Vagina (tissue), 2 donors: ENCODE results near the gene VPS41. TPM values are rescaled to one million over a fixed set of nuclear protein-coding genes. Genes with fewer than 3 reads are reported as not detected.

ENCODE experiments used
- DNase-seq, 2 donors: peaks; one replicate each; pipeline ENCODE4 v3.0.0-alpha.2; 2017; ENCODE audit errors: extremely low spot score in 2 of 2
- H3K27ac ChIP-seq: fragments of 200-600 bp; sonication (generic); one replicate; pipeline ENCODE4 v1.5.1; 2019
- H3K27me3 ChIP-seq: fragments of 200-600 bp; sonication (generic); one replicate; pipeline ENCODE4 v1.5.1; 2019
- H3K36me3 ChIP-seq, 2 donors: fragments of 200-600 bp; sonication (generic); one replicate each; pipeline ENCODE4 v1.5.1; 2017 to 2019
- H3K4me1 ChIP-seq: fragments of 200-600 bp; sonication (generic); one replicate; pipeline ENCODE4 v1.5.1; 2019
- H3K4me3 ChIP-seq, 2 donors: fragments of 200-600 bp; sonication (generic); 1 replicate in 1 of 2; 2 replicates in 1 of 2; pipeline ENCODE4 v1.5.1; 2016 to 2019
- H3K9me3 ChIP-seq: fragments of 200-600 bp; sonication (generic); one replicate; pipeline ENCODE4 v1.5.1; 2019
- CTCF ChIP-seq, 3 experiments: fragments of 450-650 bp in 2 of 3; fragments of 200-600 bp in 1 of 3; sonication (generic) in 1 of 3; IDR thresholded peaks; one replicate each; pipeline ENCODE4 v1.5.1; 2017 to 2019; ENCODE audit warnings: antibody characterized with exemption in 3 of 3, mild to moderate bottlenecking in 2 of 3, moderate library complexity in 2 of 3
- POLR2A ChIP-seq, 2 donors: fragments of 450-650 bp; IDR thresholded peaks; one replicate each; pipeline ENCODE4 v1.6.1; 2017; ENCODE audit warnings: antibody characterized with exemption in 2 of 2, mild to moderate bottlenecking in 2 of 2, moderate library complexity in 2 of 2
- POLR2AphosphoS5 ChIP-seq, 2 donors: sonication (generic); formaldehyde crosslinking; IDR thresholded peaks; one replicate each; pipeline ENCODE4 v1.9.0; 2017; ENCODE audit warnings: antibody characterized with exemption in 2 of 2, mild to moderate bottlenecking in 2 of 2, low read depth in 1 of 2; ENCODE audit not compliant: insufficient read depth in 1 of 2
- intact Hi-C: fragments of 100-400 bp; cut with DNase I; formaldehyde crosslinking; loops from one replicate; pipeline ENCODE4 v1.15.1; 2023
- total RNA-seq: library from RNA; depleted of rRNA; stranded (reverse); fragments of >200 nt; gene quantifications from one replicate; pipeline ENCODE4 v1.2.3, GENCODE V29; 2016

Gene VPS41
- total RNA-seq, 1 donor from 2014 or later: 46.7 TPM

GRCh38 chr7:38886265-38886664, 22.7 kb downstream of the VPS41 start:
- no peaks in the 10 kb centered on the region for H3K36me3 ChIP-seq
- H3K4me3 ChIP-seq: no peak overlapping the region
- intact Hi-C loops: no loop called here
- no peaks in the 10 kb centered on the region for H3K27me3 ChIP-seq
- DNase-seq: no peak
- H3K27ac ChIP-seq: no peak overlapping the region
- TF ChIP-seq CTCF (IDR thresholded peaks at IDR 0.05) (no peak), POLR2A (IDR thresholded peaks at IDR 0.05) (no peak), POLR2AphosphoS5 (IDR thresholded peaks at IDR 0.05; ENCODE audit: insufficient read depth in 1 of 2, low read depth in 1 of 2) (no peak)
- no peaks in the 10 kb centered on the region for H3K4me1 ChIP-seq
- no peaks in the 10 kb centered on the region for H3K9me3 ChIP-seq

DNA sequence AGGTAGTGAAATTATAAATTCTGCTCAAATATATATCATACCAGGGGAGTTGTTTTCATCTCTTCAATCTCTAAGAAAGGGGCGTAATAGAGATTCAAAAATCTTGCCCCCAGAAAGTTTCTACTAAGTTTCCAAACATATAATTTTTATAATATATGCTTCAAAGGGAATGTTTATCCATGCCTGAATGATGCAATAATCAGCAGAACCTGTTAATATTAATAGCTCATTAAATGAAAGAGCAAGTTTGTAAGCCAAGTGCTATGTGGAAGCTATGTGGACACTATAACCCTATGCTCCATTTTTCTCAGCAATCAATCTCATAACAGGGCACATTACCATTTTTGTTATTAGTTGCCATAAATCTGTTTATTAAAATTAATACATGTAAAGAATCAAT, 25.3 kb downstream of the VPS41 start:
- Histone ChIP-seq H3K4me1 (no peaks in the 10 kb centered on the region), H3K36me3 (no peaks in the 10 kb centered on the region), H3K27me3 (no peaks in the 10 kb centered on the region), H3K9me3 (no peaks in the 10 kb centered on the region), H3K4me3 (no peak overlapping the region), H3K27ac (no peak overlapping the region)
- TF ChIP-seq POLR2AphosphoS5 (IDR thresholded peaks at IDR 0.05; ENCODE audit: insufficient read depth in 1 of 2, low read depth in 1 of 2) (no peak), POLR2A (IDR thresholded peaks at IDR 0.05) (no peak), CTCF (IDR thresholded peaks at IDR 0.05) (no peak)
- intact Hi-C loops: no loop called here
- DNase-seq: no peak

DNA sequence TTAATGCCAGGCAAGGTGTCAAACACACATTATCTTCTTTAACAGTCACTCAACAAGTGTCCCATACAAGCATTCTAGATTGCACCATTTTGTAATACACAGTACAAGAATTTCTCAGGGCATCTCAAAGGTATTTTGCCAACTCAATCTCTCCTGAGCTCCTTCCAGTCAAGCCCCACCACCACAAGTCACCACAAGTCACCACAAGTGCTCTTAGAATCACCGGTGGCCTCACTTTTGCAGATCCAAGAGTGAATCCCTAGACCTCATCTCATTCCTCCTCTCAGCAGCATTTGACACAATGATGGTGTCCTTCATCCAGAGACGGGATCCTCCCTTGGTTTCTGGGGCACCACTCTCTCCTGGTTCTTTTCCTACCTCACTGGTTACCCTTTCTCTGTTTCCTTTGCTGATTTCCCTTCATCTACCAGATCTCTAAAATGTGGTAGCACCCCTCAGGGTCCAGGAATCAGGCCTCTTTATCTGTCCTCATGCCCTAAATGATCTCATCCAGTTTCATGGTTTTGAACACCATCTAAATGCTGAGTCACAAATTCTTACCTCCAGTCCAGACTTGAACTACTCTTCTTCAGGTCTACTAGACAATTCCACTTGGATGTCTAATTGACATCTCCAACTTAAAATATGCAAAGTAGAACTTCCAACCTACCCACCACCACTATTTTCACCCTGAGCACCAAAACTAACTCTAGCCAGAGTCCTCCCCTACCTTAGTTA, 26.9 kb downstream of the VPS41 start:
- Histone ChIP-seq H3K9me3 (no peaks in the 10 kb centered on the region), H3K36me3 (no peaks in the 10 kb centered on the region), H3K4me1 (no peaks in the 10 kb centered on the region), H3K27ac (no peak overlapping the region), H3K27me3 (no peaks in the 10 kb centered on the region), H3K4me3 (no peak overlapping the region)
- intact Hi-C loops: no loop called here
- no peak for DNase-seq
- TF ChIP-seq POLR2AphosphoS5 (IDR thresholded peaks at IDR 0.05; ENCODE audit: insufficient read depth in 1 of 2, low read depth in 1 of 2) (no peak), CTCF (IDR thresholded peaks at IDR 0.05) (no peak), POLR2A (IDR thresholded peaks at IDR 0.05) (no peak)

DNA sequence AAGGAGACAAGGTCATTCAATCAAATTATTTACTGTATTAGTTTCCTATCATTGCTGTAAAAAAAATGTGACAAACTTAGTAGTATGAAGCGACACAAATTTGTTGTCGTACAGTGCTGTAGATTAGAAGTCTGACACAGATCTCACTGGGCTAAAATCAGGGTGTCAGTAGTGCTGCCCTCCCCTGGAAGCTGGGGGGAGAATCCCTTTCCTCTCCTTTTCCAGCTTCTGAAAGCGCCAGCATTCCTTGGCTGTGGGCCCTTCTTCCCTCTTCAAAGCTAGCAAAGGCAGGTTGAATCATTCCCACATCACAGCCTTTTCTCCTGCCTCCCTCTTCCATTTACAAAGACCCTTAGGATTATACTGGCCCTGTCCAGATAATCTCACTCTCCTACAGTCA, 28.0 kb downstream of the VPS41 start:
- no peaks in the 10 kb centered on the region for H3K9me3 ChIP-seq
- no peak overlapping the region for H3K27ac ChIP-seq
- H3K4me1 ChIP-seq: no peaks in the 10 kb centered on the region
- no peaks in the 10 kb centered on the region for H3K27me3 ChIP-seq
- TF ChIP-seq POLR2AphosphoS5 (IDR thresholded peaks at IDR 0.05; ENCODE audit: insufficient read depth in 1 of 2, low read depth in 1 of 2) (no peak), POLR2A (IDR thresholded peaks at IDR 0.05) (no peak), CTCF (IDR thresholded peaks at IDR 0.05) (no peak)
- H3K4me3 ChIP-seq: no peak overlapping the region
- intact Hi-C loops: no loop called here
- no peaks in the 10 kb centered on the region for H3K36me3 ChIP-seq
- DNase-seq: no peak

GRCh38 chr7:38880454-38880853, 28.5 kb downstream of the VPS41 start:
- no peaks in the 10 kb centered on the region for H3K27me3 ChIP-seq
- H3K4me3 ChIP-seq: no peak overlapping the region
- TF ChIP-seq POLR2A (IDR thresholded peaks at IDR 0.05) (no peak), CTCF (IDR thresholded peaks at IDR 0.05) (no peak), POLR2AphosphoS5 (IDR thresholded peaks at IDR 0.05; ENCODE audit: insufficient read depth in 1 of 2, low read depth in 1 of 2) (no peak)
- no peaks in the 10 kb centered on the region for H3K9me3 ChIP-seq
- no peak overlapping the region for H3K27ac ChIP-seq
- DNase-seq: no peak
- no peaks in the 10 kb centered on the region for H3K36me3 ChIP-seq
- intact Hi-C loops: no loop called here
- no peaks in the 10 kb centered on the region for H3K4me1 ChIP-seq
